Thoracic aorta (tissue), 2 donors: Measurements from ENCODE around the gene ERC1. TPM values are rescaled to one million over a fixed set of nuclear protein-coding genes. Genes with fewer than 3 reads are reported as not detected.

Experiments
- ATAC-seq: fragments of 150-250 bp; one replicate; pipeline ENCODE4 v1.8.0; 2017; ENCODE audit warnings: low read depth; ENCODE audit not compliant: insufficient number of reproducible peaks, low FRiP score
- DNase-seq: peaks from one replicate; pipeline ENCODE4 v3.0.0-alpha.2; 2020; ENCODE audit warnings: low spot score
- H3K27ac ChIP-seq, 2 donors: fragments of 200-600 bp; sonication (generic); 1 replicate in 1 of 2; 2 replicates in 1 of 2; pipeline ENCODE4 v1.5.1; 2016; ENCODE audit warnings: mild to moderate bottlenecking in 2 of 2, moderate library complexity in 2 of 2
- H3K27me3 ChIP-seq: fragments of 200-600 bp; sonication (generic); replicated peaks from 2 replicates; pipeline ENCODE4 v1.6.0; 2016; ENCODE audit warnings: mild to moderate bottlenecking; ENCODE audit not compliant: insufficient read depth
- H3K36me3 ChIP-seq: fragments of 200-600 bp; sonication (generic); one replicate; pipeline ENCODE4 v1.5.1; 2016
- H3K4me1 ChIP-seq, 2 donors: fragments of 200-600 bp; sonication (generic); 1 replicate in 1 of 2; 2 replicates in 1 of 2; pipeline versions ENCODE4 v1.5.1 to v1.6.0; 2016; ENCODE audit warnings: low read depth in 2 of 2, mild to moderate bottlenecking in 1 of 2; ENCODE audit not compliant: control insufficient read depth in 1 of 2
- H3K4me3 ChIP-seq: fragments of 200-600 bp; sonication (generic); 2 replicates; pipeline ENCODE4 v1.5.1; 2016; ENCODE audit warnings: mild to moderate bottlenecking
- H3K9me3 ChIP-seq: fragments of 200-600 bp; sonication (generic); 2 replicates; pipeline ENCODE4 v1.5.1; 2016
- total RNA-seq, 2 donors: library from RNA; depleted of rRNA; stranded (reverse); fragments of >200 nt; gene quantifications; one replicate each; pipeline versions ENCODE4 v1.1.0 to v1.2.3, GENCODE V29; 2016
- TF ChIP-seq, protein P1 (sequence below): fragments of 200-600 bp; sonication (generic); IDR thresholded peaks from one replicate; pipeline ENCODE4 v1.5.1; 2019; ENCODE audit warnings: antibody characterized with exemption

Gene ERC1
- total RNA-seq, 2 donors from 2014 or later = 45.8 to 80.0 TPM

DNA sequence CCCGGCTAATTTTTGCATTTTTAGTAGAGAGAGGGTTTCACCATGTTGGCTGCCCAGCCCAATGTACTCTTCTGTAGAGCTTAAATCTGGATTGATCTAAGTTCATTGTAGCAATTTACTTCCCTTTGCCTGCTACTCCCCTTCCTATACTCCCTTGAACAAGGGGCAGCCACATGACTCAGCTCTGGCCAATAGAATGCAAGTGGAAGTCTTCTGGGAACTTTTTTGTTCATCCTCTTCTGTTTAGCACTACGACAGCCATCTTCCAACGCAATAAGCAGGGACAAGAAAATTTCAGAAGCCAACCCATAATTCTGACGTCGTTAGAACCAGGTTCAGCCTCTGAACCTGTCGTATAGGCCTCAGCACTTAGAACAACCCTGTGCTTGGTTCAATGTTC lies 35.1 kb upstream of the ERC1 start:
- no peak for DNase-seq
- H3K36me3 ChIP-seq = no peaks in the 10 kb centered on the region
- H3K9me3 ChIP-seq = no peaks in the 10 kb centered on the region
- H3K4me1 ChIP-seq = peaks cover 0 to 9% of the 10 kb centered on the region in 2 donors
- H3K4me3 ChIP-seq = no peak overlapping the region
- H3K27ac ChIP-seq = no peak overlapping the region
- H3K27me3 ChIP-seq = no peaks in the 10 kb centered on the region
- no peak for ATAC-seq
- TF ChIP-seq, protein P1, sequence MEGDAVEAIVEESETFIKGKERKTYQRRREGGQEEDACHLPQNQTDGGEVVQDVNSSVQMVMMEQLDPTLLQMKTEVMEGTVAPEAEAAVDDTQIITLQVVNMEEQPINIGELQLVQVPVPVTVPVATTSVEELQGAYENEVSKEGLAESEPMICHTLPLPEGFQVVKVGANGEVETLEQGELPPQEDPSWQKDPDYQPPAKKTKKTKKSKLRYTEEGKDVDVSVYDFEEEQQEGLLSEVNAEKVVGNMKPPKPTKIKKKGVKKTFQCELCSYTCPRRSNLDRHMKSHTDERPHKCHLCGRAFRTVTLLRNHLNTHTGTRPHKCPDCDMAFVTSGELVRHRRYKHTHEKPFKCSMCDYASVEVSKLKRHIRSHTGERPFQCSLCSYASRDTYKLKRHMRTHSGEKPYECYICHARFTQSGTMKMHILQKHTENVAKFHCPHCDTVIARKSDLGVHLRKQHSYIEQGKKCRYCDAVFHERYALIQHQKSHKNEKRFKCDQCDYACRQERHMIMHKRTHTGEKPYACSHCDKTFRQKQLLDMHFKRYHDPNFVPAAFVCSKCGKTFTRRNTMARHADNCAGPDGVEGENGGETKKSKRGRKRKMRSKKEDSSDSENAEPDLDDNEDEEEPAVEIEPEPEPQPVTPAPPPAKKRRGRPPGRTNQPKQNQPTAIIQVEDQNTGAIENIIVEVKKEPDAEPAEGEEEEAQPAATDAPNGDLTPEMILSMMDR = no peak

DNA sequence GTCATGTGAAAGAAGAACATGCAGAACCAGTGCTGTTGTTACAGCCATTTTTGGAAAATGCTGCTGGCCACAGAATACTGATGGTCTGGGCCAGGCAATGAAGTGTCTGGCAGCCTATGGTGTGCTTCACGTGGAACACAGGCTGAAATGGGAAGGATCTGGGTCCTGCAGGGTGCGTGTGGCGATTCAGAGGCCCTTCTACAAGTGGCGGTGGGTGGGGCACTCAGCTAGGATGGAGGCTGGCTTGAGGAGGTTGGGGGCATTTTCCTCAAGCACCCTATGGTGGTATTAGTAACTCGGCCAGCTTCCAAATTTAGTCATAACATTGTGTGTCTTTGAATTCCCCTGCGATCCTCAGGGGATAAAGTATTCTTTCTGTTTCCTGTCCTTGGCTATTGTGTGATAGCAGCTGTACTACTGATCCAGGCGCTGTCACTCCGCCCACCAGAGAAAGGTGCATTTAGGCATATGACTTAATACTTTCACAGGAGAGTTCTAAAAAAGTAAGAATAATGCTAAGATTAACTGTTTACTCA lies 32.4 kb upstream of the ERC1 start:
- H3K27me3 ChIP-seq = no peaks in the 10 kb centered on the region
- no peak for ATAC-seq

DNA sequence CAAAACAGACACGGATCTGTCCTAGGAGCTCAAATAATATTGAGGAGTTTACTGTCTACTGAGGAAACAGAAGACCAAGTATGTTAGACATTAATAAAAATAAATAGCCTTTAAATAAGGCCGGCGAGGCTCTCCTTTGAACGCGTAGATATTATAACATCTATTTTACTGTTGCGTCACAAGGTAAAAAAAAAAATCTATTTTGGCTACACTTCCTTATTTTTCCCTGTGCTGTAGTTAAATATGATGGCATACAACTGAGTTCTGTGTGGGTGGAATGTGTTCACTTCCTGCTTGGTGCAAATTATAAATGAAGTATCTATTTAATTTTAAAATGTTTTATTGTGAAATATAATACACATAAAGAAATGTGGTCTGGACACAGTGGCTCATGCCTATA lies 24.3 kb upstream of the ERC1 start:
- TF ChIP-seq, protein P1 = no peak
- DNase-seq = no peak
- H3K27ac ChIP-seq = no peak overlapping the region
- H3K27me3 ChIP-seq = no peaks in the 10 kb centered on the region
- H3K9me3 ChIP-seq = no peaks in the 10 kb centered on the region
- H3K4me3 ChIP-seq = no peak overlapping the region
- no peak for ATAC-seq
- H3K36me3 ChIP-seq = no peaks in the 10 kb centered on the region
- H3K4me1 ChIP-seq = no peaks in the 10 kb centered on the region

More for the DNA sequence above, 32.4 kb upstream of the ERC1 start:
- H3K4me1 ChIP-seq = peaks cover 0 to 9% of the 10 kb centered on the region in 2 donors
- no peaks in the 10 kb centered on the region for H3K36me3 ChIP-seq
- TF ChIP-seq, protein P1 = no peak
- H3K4me3 ChIP-seq = no peak overlapping the region
- DNase-seq = no peak
- H3K9me3 ChIP-seq = no peaks in the 10 kb centered on the region
- H3K27ac ChIP-seq = no peak overlapping the region

DNA sequence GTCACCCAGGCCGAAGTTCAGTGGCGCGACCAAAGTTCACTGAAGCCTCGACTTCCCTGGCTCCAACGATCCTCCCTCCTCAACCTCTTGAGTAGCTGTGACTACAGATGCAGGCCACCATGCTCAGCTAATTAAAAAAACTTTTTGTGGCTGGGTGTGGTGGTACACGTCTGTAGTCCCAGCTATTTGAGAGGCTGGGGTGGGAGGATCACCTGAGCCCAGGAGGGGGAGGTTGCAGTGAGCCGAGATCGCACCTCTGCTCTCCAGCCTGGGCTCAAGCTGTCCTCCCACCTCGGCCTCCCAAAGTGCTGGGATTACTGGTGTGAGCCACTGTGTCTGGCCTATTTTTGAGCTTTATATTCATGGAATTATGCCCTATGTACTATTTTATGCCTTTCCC lies 23.4 kb upstream of the ERC1 start:
- H3K27ac ChIP-seq = no peak overlapping the region
- TF ChIP-seq, protein P1 = no peak
- no peak overlapping the region for H3K4me3 ChIP-seq
- H3K27me3 ChIP-seq = no peaks in the 10 kb centered on the region
- no peak for DNase-seq
- H3K9me3 ChIP-seq = no peaks in the 10 kb centered on the region
- H3K36me3 ChIP-seq = no peaks in the 10 kb centered on the region
- ATAC-seq = no peak
- no peaks in the 10 kb centered on the region for H3K4me1 ChIP-seq

DNA sequence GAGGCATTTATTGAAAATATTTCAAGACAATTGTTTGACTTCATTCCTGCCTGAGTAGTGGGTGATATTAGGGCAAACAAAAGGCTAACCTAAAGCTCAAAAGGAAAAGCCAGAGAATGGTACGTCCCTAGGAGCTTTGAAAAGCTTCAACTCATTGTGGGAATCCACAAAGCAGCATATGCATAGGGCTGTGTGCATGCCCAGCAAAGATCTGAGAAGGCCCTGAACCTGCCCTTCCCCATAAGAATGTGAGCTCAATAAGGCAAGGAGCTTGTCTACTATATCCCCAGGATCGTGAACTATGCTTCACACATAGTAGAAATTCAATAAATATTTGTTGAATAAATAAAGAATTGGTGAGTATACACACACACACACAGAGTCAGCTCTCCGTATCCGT lies 22.5 kb upstream of the ERC1 start:
- no peak overlapping the region for H3K27ac ChIP-seq
- no peaks in the 10 kb centered on the region for H3K36me3 ChIP-seq
- H3K4me3 ChIP-seq = no peak overlapping the region
- no peaks in the 10 kb centered on the region for H3K9me3 ChIP-seq
- no peaks in the 10 kb centered on the region for H3K4me1 ChIP-seq
- ATAC-seq = no peak
- no peak for DNase-seq
- TF ChIP-seq, protein P1 = no peak
- no peaks in the 10 kb centered on the region for H3K27me3 ChIP-seq
